ENCODE results near the gene LGR4. TPM values are rescaled to one million over a fixed set of nuclear protein-coding genes. Genes with fewer than 3 reads are reported as not detected.

LGR4 gene
- total and polyA plus RNA-seq, 9 of the 15 experiments (the other 6 are each of a cell fraction or from before 2014, with no cell fraction given) = 0.94 to 10.1 (median 5.8) TPM

DNA sequence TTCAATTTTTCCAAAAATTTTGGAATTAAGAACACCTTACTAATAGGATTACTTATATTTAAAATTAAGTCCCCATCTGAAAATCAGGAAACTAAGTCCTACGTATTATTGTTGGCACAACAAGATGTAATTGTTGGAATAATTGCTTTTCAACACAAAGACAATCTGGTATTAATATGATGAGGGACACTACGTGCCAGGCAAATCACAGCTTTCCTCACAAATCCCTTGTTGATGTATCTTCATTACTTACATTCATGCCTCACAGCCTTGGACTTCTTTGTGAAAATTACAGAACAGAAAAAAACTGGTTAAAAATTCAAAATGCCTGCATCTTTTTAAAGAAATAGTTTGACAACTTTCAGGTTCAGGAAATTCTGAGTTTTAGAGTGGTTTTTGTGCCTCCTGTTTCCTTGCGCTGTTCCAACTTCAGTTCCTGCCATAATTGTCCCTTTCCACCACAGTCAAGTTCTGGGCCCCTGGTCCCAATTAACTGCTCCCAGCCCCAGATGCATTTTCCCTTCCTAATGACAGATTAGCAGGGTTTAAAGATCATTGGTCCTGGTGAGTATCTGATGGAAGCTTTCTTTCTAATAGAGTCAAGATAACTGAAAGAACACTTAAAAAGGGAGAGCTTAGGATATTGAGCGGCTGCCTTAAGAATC lies 86.3 kb downstream of the LGR4 start:
- Histone ChIP-seq H3K9ac (ENCODE audit: insufficient read depth in 1 of 2, low read depth in 2 of 2, low read length in 2 of 2) (no peak overlapping the region), H3K79me2 (ENCODE audit: control insufficient read depth, insufficient read depth, low read length) (no peaks in the 10 kb centered on the region), H3K9me3 (replicated peaks; ENCODE audit: control insufficient read depth, insufficient read depth, low read depth, low read length) (no peaks in the 10 kb centered on the region), H3K4me1 (replicated peaks in 1 of 2; ENCODE audit: control insufficient read depth in 2 of 2, insufficient read depth in 2 of 2, low read length in 2 of 2) (peaks cover 5 to 22% of the 10 kb centered on the region in 2 experiments), H3K27me3 (ENCODE audit: control insufficient read depth in 2 of 2, insufficient read depth in 2 of 2, low read length in 2 of 2) (no peaks in the 10 kb centered on the region), H3K36me3 (ENCODE audit: control insufficient read depth, insufficient read depth, low read length) (no peaks in the 10 kb centered on the region; the same call in 1 of the 3 replicates), H3K4me2 (ENCODE audit: insufficient read depth, low read length) (no peak overlapping the region), H4K20me1 (replicated peaks; ENCODE audit: control insufficient read depth, insufficient read depth, low read length) (no peaks in the 10 kb centered on the region), H3K9me1 (ENCODE audit: control insufficient read depth, insufficient read depth, low read length) (no peaks in the 10 kb centered on the region), H2AFZ (ENCODE audit: low read depth, low read length) (no peak overlapping the region), H3K27ac (ENCODE audit: extremely low read depth, low read depth, low read length) (no peak overlapping the region), H3K4me3 (no peak overlapping the region)
- no TSS peak for BruUV-seq (replicated peaks)
- ChIA-PET CTCF (ENCODE audit: low intra/inter-chr PET ratio) (no interaction called here), POLR2A (interaction anchor here (1.0 kb wide), 2 partner anchors 14 to 19 kb away, joined by 3 read pairs; no protein-coding TSS in a partner anchor)
- in situ Hi-C loops (cut with MboI) = no loop called here
- WGBS (ENCODE audit: insufficient coverage, low coverage, missing lambda C conversion rate) = 96% methylated on average over 4 of the region's 4 CpGs
- FAIRE-seq = no peak
- no peak for ATAC-seq
- intact Hi-C loops (cut with micrococcal nuclease) = no loop called here
- DNase-seq (ENCODE audit: extremely low read depth in 1 of 4, low spot score in 3 of 4) = no peak
- TF ChIP-seq HDAC3 (IDR thresholded peaks at IDR 0.05; ENCODE audit: borderline replicate concordance, partially characterized antibody) (no peak), HEY1 (CRISPR knock-in tag; IDR thresholded peaks at IDR 0.05; ENCODE audit: borderline replicate concordance) (no peak), BRCA1 (IDR thresholded peaks at IDR 0.05) (no peak), BRCA1 (CRISPR knock-in tag; IDR thresholded peaks at IDR 0.05) (no peak), ILK (tag; IDR thresholded peaks at IDR 0.05; ENCODE audit: borderline replicate concordance, low read depth) (no peak), ZNF766 (CRISPR knock-in tag; conservative IDR thresholded peaks at IDR 0.05) (no peak), GABPA (tag; conservative IDR thresholded peaks at IDR 0.05; ENCODE audit: low read depth) (no peak), STAT5A (IDR thresholded peaks at IDR 0.05; ENCODE audit: borderline replicate concordance, low read length) (no peak), ZNF780A (CRISPR knock-in tag; IDR thresholded peaks at IDR 0.05) (no peak), RUNX1 (IDR thresholded peaks at IDR 0.05; ENCODE audit: low read depth) (no peak), ZNF589 (CRISPR knock-in tag; IDR thresholded peaks at IDR 0.05; ENCODE audit: low read depth) (no peak), KAT2B (IDR thresholded peaks at IDR 0.05; ENCODE audit: low read depth, low read length) (no peak), ZEB2 (IDR thresholded peaks at IDR 0.05) (no peak), BHLHE40 (IDR thresholded peaks at IDR 0.05; ENCODE audit: low read length) (no peak)
- TF ChIP-seq, protein P1, sequence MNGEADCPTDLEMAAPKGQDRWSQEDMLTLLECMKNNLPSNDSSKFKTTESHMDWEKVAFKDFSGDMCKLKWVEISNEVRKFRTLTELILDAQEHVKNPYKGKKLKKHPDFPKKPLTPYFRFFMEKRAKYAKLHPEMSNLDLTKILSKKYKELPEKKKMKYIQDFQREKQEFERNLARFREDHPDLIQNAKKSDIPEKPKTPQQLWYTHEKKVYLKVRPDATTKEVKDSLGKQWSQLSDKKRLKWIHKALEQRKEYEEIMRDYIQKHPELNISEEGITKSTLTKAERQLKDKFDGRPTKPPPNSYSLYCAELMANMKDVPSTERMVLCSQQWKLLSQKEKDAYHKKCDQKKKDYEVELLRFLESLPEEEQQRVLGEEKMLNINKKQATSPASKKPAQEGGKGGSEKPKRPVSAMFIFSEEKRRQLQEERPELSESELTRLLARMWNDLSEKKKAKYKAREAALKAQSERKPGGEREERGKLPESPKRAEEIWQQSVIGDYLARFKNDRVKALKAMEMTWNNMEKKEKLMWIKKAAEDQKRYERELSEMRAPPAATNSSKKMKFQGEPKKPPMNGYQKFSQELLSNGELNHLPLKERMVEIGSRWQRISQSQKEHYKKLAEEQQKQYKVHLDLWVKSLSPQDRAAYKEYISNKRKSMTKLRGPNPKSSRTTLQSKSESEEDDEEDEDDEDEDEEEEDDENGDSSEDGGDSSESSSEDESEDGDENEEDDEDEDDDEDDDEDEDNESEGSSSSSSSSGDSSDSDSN (IDR thresholded peaks at IDR 0.05; ENCODE audit: borderline replicate concordance in 1 of 2, low read depth in 2 of 2, low read length in 2 of 2) = no peak
- TF ChIP-seq, protein P2, sequence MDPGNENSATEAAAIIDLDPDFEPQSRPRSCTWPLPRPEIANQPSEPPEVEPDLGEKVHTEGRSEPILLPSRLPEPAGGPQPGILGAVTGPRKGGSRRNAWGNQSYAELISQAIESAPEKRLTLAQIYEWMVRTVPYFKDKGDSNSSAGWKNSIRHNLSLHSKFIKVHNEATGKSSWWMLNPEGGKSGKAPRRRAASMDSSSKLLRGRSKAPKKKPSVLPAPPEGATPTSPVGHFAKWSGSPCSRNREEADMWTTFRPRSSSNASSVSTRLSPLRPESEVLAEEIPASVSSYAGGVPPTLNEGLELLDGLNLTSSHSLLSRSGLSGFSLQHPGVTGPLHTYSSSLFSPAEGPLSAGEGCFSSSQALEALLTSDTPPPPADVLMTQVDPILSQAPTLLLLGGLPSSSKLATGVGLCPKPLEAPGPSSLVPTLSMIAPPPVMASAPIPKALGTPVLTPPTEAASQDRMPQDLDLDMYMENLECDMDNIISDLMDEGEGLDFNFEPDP (CRISPR knock-in tag; IDR thresholded peaks at IDR 0.05) = no peak
- TF ChIP-seq, protein P3, sequence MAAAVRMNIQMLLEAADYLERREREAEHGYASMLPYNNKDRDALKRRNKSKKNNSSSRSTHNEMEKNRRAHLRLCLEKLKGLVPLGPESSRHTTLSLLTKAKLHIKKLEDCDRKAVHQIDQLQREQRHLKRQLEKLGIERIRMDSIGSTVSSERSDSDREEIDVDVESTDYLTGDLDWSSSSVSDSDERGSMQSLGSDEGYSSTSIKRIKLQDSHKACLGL (CRISPR knock-in tag; IDR thresholded peaks at IDR 0.05; ENCODE audit: borderline replicate concordance, poor library complexity, severe bottlenecking) = no peak
- TF ChIP-seq, protein P4, sequence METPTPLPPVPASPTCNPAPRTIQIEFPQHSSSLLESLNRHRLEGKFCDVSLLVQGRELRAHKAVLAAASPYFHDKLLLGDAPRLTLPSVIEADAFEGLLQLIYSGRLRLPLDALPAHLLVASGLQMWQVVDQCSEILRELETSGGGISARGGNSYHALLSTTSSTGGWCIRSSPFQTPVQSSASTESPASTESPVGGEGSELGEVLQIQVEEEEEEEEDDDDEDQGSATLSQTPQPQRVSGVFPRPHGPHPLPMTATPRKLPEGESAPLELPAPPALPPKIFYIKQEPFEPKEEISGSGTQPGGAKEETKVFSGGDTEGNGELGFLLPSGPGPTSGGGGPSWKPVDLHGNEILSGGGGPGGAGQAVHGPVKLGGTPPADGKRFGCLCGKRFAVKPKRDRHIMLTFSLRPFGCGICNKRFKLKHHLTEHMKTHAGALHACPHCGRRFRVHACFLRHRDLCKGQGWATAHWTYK (CRISPR knock-in tag; IDR thresholded peaks at IDR 0.05) = no peak
